Loucy (cell line): ENCODE results near the gene ZNF518A.
"Not testable (repeated sequence)": the region's sequence is repeated elsewhere in the genome, so short reads cannot be mapped to it uniquely, and the experiment has no call there.

Experiments used
- EZH2phosphoT487 ChIP-seq: fragments of 200-600 bp; IDR thresholded peaks from 2 replicates; pipeline ENCODE4 v1.6.1; 2018; ENCODE audit warnings: antibody characterized with exemption, mild to moderate bottlenecking, moderate library complexity, borderline replicate concordance
- TF ChIP-seq, protein P1 (sequence below): fragments of 200-600 bp; sonication (generic); conservative IDR thresholded peaks from 2 replicates; pipeline ENCODE4 v1.5.1; 2014; ENCODE audit warnings: mild to moderate bottlenecking, antibody characterized with exemption, low read length

DNA sequence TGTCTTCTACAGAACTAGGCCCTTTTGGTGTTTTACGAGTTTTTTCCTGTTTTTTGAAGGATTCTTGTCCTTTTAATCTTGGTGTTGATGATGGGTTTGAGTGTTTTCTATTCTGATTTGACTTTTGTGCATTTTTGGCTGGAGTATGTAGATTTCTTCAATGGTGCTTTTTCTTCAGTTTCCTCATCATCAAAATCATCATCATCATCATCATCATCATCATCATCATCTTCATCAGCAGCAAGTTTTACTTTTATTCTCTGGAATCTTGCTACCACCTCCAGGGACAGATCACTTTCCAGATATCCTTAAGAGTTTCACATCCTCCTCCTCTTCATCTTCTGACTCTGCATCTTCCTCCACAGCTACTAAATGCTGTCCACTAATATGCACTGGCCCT lies 59.4 kb downstream of the ZNF518A start:
- TF ChIP-seq, protein P1, sequence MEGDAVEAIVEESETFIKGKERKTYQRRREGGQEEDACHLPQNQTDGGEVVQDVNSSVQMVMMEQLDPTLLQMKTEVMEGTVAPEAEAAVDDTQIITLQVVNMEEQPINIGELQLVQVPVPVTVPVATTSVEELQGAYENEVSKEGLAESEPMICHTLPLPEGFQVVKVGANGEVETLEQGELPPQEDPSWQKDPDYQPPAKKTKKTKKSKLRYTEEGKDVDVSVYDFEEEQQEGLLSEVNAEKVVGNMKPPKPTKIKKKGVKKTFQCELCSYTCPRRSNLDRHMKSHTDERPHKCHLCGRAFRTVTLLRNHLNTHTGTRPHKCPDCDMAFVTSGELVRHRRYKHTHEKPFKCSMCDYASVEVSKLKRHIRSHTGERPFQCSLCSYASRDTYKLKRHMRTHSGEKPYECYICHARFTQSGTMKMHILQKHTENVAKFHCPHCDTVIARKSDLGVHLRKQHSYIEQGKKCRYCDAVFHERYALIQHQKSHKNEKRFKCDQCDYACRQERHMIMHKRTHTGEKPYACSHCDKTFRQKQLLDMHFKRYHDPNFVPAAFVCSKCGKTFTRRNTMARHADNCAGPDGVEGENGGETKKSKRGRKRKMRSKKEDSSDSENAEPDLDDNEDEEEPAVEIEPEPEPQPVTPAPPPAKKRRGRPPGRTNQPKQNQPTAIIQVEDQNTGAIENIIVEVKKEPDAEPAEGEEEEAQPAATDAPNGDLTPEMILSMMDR: not testable (repeated sequence)
- TF ChIP-seq EZH2phosphoT487: not testable (repeated sequence)
